Uterus (tissue), 4 donors: Measurements from ENCODE around the gene SLC28A3. TPM values are rescaled to one million over a fixed set of nuclear protein-coding genes. Genes with fewer than 3 reads are reported as not detected.

Experiments used
- DNase-seq, 2 donors: peaks; one replicate each; pipeline ENCODE4 v3.0.0-alpha.2; 2019 to 2020
- H3K27ac ChIP-seq, 2 donors: fragments of 200-600 bp; sonication (generic); 1 replicate in 1 of 2; 2 replicates in 1 of 2; pipeline ENCODE4 v1.5.1; 2016 to 2018
- H3K27me3 ChIP-seq, 2 donors: fragments of 200-600 bp; sonication (generic); one replicate each; pipeline ENCODE4 v1.5.1; 2018 to 2019; ENCODE audit warnings: control low read depth in 1 of 2
- H3K36me3 ChIP-seq, 2 donors: fragments of 200-600 bp; sonication (generic); one replicate each; pipeline ENCODE4 v1.5.1; 2019; ENCODE audit warnings: control low read depth in 1 of 2
- H3K4me1 ChIP-seq, 2 donors: fragments of 200-600 bp; sonication (generic); one replicate each; pipeline ENCODE4 v1.5.1; 2018 to 2019; ENCODE audit warnings: control low read depth in 1 of 2
- H3K4me3 ChIP-seq, 2 donors: fragments of 200-600 bp; sonication (generic); 1 replicate in 1 of 2; 2 replicates in 1 of 2; pipeline ENCODE4 v1.5.1; 2018 to 2019; ENCODE audit warnings: mild to moderate bottlenecking in 1 of 2
- H3K9me3 ChIP-seq, 2 donors: fragments of 200-600 bp; sonication (generic); one replicate each; pipeline ENCODE4 v1.5.1; 2019; ENCODE audit warnings: control low read depth in 1 of 2
- POLR2A ChIP-seq, 2 donors: fragments of 450-650 bp; IDR thresholded peaks; one replicate each; pipeline ENCODE4 v1.6.1; 2016; ENCODE audit warnings: antibody characterized with exemption in 2 of 2, mild to moderate bottlenecking in 1 of 2, moderate library complexity in 1 of 2
- intact Hi-C: fragments of 100-400 bp; cut with DNase I; formaldehyde crosslinking; loops from one replicate; pipeline ENCODE4 v1.15.1; 2023; ENCODE audit warnings: low total_unique reads
- total RNA-seq, 4 donors: library from RNA; depleted of rRNA in 3 of 4; stranded (reverse); fragments of >200 nt in 3 of 4; gene quantifications; one replicate each; pipeline versions ENCODE4 v1.1.0 to v1.2.4, GENCODE V29; 2014 to 2023
- TF ChIP-seq, protein P1 (sequence below), 4 experiments: fragments of 200-600 bp in 2 of 4; fragments of 450-650 bp in 2 of 4; sonication (generic) in 2 of 4; IDR thresholded peaks; one replicate each; pipeline ENCODE4 v1.5.1; 2016 to 2019; ENCODE audit warnings: antibody characterized with exemption in 4 of 4, mild to moderate bottlenecking in 2 of 4, moderate library complexity in 1 of 4
- donor health status: DM: yes; HTN: yes; CAD: no.

SLC28A3 gene
- total RNA-seq, 4 donors from 2014 or later = 0.76 TPM; not detected in 3

GRCh38 chr9:84361645-84362044 lies 21.1 kb upstream of the SLC28A3 start:
- Histone ChIP-seq H3K27me3 (no peaks in the 10 kb centered on the region), H3K36me3 (no peaks in the 10 kb centered on the region), H3K4me3 (no peak overlapping the region), H3K27ac (no peak overlapping the region), H3K4me1 (no peaks in the 10 kb centered on the region), H3K9me3 (no peaks in the 10 kb centered on the region)
- intact Hi-C loops = no loop called here
- TF ChIP-seq POLR2A (IDR thresholded peaks at IDR 0.05) = no peak
- TF ChIP-seq, protein P1, sequence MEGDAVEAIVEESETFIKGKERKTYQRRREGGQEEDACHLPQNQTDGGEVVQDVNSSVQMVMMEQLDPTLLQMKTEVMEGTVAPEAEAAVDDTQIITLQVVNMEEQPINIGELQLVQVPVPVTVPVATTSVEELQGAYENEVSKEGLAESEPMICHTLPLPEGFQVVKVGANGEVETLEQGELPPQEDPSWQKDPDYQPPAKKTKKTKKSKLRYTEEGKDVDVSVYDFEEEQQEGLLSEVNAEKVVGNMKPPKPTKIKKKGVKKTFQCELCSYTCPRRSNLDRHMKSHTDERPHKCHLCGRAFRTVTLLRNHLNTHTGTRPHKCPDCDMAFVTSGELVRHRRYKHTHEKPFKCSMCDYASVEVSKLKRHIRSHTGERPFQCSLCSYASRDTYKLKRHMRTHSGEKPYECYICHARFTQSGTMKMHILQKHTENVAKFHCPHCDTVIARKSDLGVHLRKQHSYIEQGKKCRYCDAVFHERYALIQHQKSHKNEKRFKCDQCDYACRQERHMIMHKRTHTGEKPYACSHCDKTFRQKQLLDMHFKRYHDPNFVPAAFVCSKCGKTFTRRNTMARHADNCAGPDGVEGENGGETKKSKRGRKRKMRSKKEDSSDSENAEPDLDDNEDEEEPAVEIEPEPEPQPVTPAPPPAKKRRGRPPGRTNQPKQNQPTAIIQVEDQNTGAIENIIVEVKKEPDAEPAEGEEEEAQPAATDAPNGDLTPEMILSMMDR (IDR thresholded peaks at IDR 0.05) = no peak
- no peak for DNase-seq

DNA sequence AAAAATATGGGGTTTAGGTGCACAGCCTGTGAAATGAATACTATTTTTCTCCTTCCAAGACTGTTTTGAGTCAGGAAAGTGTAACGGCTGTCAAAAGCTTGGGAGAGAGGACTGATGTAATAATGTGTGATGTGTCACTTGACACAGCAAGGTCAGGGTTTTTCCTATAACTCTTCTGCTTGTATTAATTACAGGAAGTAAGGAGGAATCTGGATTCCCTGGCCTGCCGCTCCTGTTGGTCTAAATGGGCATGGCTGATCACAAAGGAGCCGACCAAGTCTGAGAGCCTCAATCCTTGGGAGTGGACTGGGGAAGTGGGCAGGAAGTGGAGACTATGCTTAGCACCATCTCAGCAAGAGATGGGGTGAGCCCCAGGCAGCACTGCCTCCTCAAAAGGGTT lies 16.7 kb upstream of the SLC28A3 start:
- TF ChIP-seq, protein P1 (IDR thresholded peaks at IDR 0.05) = no peak
- TF ChIP-seq POLR2A (IDR thresholded peaks at IDR 0.05) = no peak
- no peak for DNase-seq
- Histone ChIP-seq H3K4me1 (no peaks in the 10 kb centered on the region), H3K9me3 (no peaks in the 10 kb centered on the region), H3K27ac (no peak overlapping the region), H3K36me3 (no peaks in the 10 kb centered on the region), H3K27me3 (no peaks in the 10 kb centered on the region), H3K4me3 (no peak overlapping the region)
- intact Hi-C loops = no loop called here

- H3K27ac ChIP-seq = no peak overlapping the region
- H3K36me3 ChIP-seq = no peaks in the 10 kb centered on the region
- TF ChIP-seq, protein P1 (IDR thresholded peaks at IDR 0.05) = no peak
- no peak for TF ChIP-seq POLR2A (IDR thresholded peaks at IDR 0.05)
- H3K9me3 ChIP-seq = no peaks in the 10 kb centered on the region
- H3K4me1 ChIP-seq = no peaks in the 10 kb centered on the region
- DNase-seq = no peak
- intact Hi-C loops = no loop called here
- H3K4me3 ChIP-seq = no peak overlapping the region
- no peaks in the 10 kb centered on the region for H3K27me3 ChIP-seq
Measured at GRCh38 chr9:84354035-84354434, 13.5 kb upstream of the SLC28A3 start.

GRCh38 chr9:84349671-84350070 lies 9.1 kb upstream of the SLC28A3 start:
- H3K9me3 ChIP-seq = no peaks in the 10 kb centered on the region
- no peak for DNase-seq
- no peak for TF ChIP-seq POLR2A (IDR thresholded peaks at IDR 0.05)
- TF ChIP-seq, protein P1 (IDR thresholded peaks at IDR 0.05) = no peak
- no peaks in the 10 kb centered on the region for H3K36me3 ChIP-seq
- H3K4me1 ChIP-seq = no peaks in the 10 kb centered on the region
- intact Hi-C loops = no loop called here
- no peak overlapping the region for H3K27ac ChIP-seq
- no peaks in the 10 kb centered on the region for H3K27me3 ChIP-seq
- H3K4me3 ChIP-seq = no peak overlapping the region

GRCh38 chr9:84343111-84343521 lies 2.6 kb upstream of the SLC28A3 start:
- intact Hi-C loops = no loop called here
- H3K27ac ChIP-seq = no peak overlapping the region
- H3K4me1 ChIP-seq = no peaks in the 10 kb centered on the region
- DNase-seq = no peak
- H3K27me3 ChIP-seq = no peaks in the 10 kb centered on the region
- H3K9me3 ChIP-seq = no peaks in the 10 kb centered on the region
- TF ChIP-seq, protein P1 (IDR thresholded peaks at IDR 0.05) = no peak
- no peak for TF ChIP-seq POLR2A (IDR thresholded peaks at IDR 0.05)
- H3K4me3 ChIP-seq = no peak overlapping the region
- no peaks in the 10 kb centered on the region for H3K36me3 ChIP-seq
